Measurements from ENCODE around the gene BCAR1.
"Not testable (repeated sequence)": the region's sequence is repeated elsewhere in the genome, so short reads cannot be mapped to it uniquely, and the experiment has no call there.

Gene BCAR1

GRCh38 chr16:75206749-75207451 lies 44.5 kb downstream of the BCAR1 start, which contains the start of gene CTRB2:
CTRB2 (minus strand) TSS chr16:75207161; CDS start chr16:75207141, 20 bp downstream.
- Histone ChIP-seq H3K9ac (ENCODE audit: low read depth, low read length) (no peak within 1 kb of the TSS), H3K9me3 (ENCODE audit: control insufficient read depth, insufficient read depth, low read length) (no peaks in the 10 kb centered on the region; the same call in 1 of the 2 replicates), H3K36me3 (ENCODE audit: insufficient read depth, low read length) (no peaks in the 10 kb centered on the region), H3K4me1 (ENCODE audit: insufficient read depth, low read length) (peaks cover 3% of the 10 kb centered on the region; the same call in 1 of the 2 replicates)

- H3K9me3 ChIP-seq (ENCODE audit: control insufficient read depth, insufficient read depth, low read length); H3K4me1 ChIP-seq (ENCODE audit: insufficient read depth, low read length); H3K36me3 ChIP-seq (ENCODE audit: insufficient read depth, low read length); H3K9ac ChIP-seq (ENCODE audit: low read depth, low read length): not testable (repeated sequence)
Observed at GRCh38 chr16:75205961-75206748, 45.3 kb downstream of the BCAR1 start.

GRCh38 chr16:75205438-75205837 lies 46.0 kb downstream of the BCAR1 start:
- H3K36me3 ChIP-seq (ENCODE audit: insufficient read depth, low read length): not testable (repeated sequence)

GRCh38 chr16:75204905-75205304 lies 46.5 kb downstream of the BCAR1 start:
- not testable (repeated sequence) for H3K4me1 ChIP-seq (ENCODE audit: insufficient read depth, low read length); H3K9me3 ChIP-seq (ENCODE audit: control insufficient read depth, insufficient read depth, low read length); H3K36me3 ChIP-seq (ENCODE audit: insufficient read depth, low read length); H3K9ac ChIP-seq (ENCODE audit: low read depth, low read length)

More at GRCh38 chr16:75205438-75205837, 46.0 kb downstream of the BCAR1 start:
- H3K9me3 ChIP-seq (ENCODE audit: control insufficient read depth, insufficient read depth, low read length); H3K9ac ChIP-seq (ENCODE audit: low read depth, low read length); H3K4me1 ChIP-seq (ENCODE audit: insufficient read depth, low read length): not testable (repeated sequence)

- Histone ChIP-seq H3K9ac (ENCODE audit: low read depth, low read length) (no peak overlapping the region), H3K9me3 (ENCODE audit: control insufficient read depth, insufficient read depth, low read length) (no peaks in the 10 kb centered on the region; the same call in 1 of the 2 replicates), H3K36me3 (ENCODE audit: insufficient read depth, low read length) (no peaks in the 10 kb centered on the region), H3K4me1 (ENCODE audit: insufficient read depth, low read length) (peaks cover 3% of the 10 kb centered on the region; the same call in 1 of the 2 replicates)
Observed at GRCh38 chr16:75204410-75204758, 47.0 kb downstream of the BCAR1 start.

GRCh38 chr16:75203667-75204409 lies 47.6 kb downstream of the BCAR1 start:
- Histone ChIP-seq H3K36me3 (ENCODE audit: insufficient read depth, low read length) (no peaks in the 10 kb centered on the region), H3K9ac (ENCODE audit: low read depth, low read length) (no peak overlapping the region), H3K4me1 (ENCODE audit: insufficient read depth, low read length) (peaks cover 3% of the 10 kb centered on the region; the same call in 1 of the 2 replicates), H3K9me3 (ENCODE audit: control insufficient read depth, insufficient read depth, low read length) (no peaks in the 10 kb centered on the region; the same call in 1 of the 2 replicates)

GRCh38 chr16:75203096-75203495 lies 48.3 kb downstream of the BCAR1 start:
- no peak overlapping the region for H3K9ac ChIP-seq (ENCODE audit: low read depth, low read length)
- peaks cover 3% of the 10 kb centered on the region; the same call in 1 of the 2 replicates for H3K4me1 ChIP-seq (ENCODE audit: insufficient read depth, low read length)
- H3K9me3 ChIP-seq (ENCODE audit: control insufficient read depth, insufficient read depth, low read length): no peaks in the 10 kb centered on the region; the same call in 1 of the 2 replicates
- no peaks in the 10 kb centered on the region for H3K36me3 ChIP-seq (ENCODE audit: insufficient read depth, low read length)

- no peak overlapping the region for H3K9ac ChIP-seq (ENCODE audit: low read depth, low read length)
- H3K9me3 ChIP-seq (ENCODE audit: control insufficient read depth, insufficient read depth, low read length): no peaks in the 10 kb centered on the region; the same call in 1 of the 2 replicates
- H3K4me1 ChIP-seq (ENCODE audit: insufficient read depth, low read length): peaks cover 3% of the 10 kb centered on the region; the same call in 1 of the 2 replicates
- no peaks in the 10 kb centered on the region for H3K36me3 ChIP-seq (ENCODE audit: insufficient read depth, low read length)
Observed at GRCh38 chr16:75202069-75202590, 49.3 kb downstream of the BCAR1 start.

GRCh38 chr16:75198135-75198600 lies 53.3 kb downstream of the BCAR1 start:
- no peaks in the 10 kb centered on the region for H3K36me3 ChIP-seq (ENCODE audit: insufficient read depth, low read length)
- H3K4me1 ChIP-seq (ENCODE audit: insufficient read depth, low read length): no peaks in the 10 kb centered on the region
- no peaks in the 10 kb centered on the region; the same call in 1 of the 2 replicates for H3K9me3 ChIP-seq (ENCODE audit: control insufficient read depth, insufficient read depth, low read length)
- H3K9ac ChIP-seq (ENCODE audit: low read depth, low read length): no peak overlapping the region

GRCh38 chr16:75197522-75198134 lies 53.8 kb downstream of the BCAR1 start:
- Histone ChIP-seq H3K9me3 (ENCODE audit: control insufficient read depth, insufficient read depth, low read length) (no peaks in the 10 kb centered on the region; the same call in 1 of the 2 replicates), H3K36me3 (ENCODE audit: insufficient read depth, low read length) (no peaks in the 10 kb centered on the region), H3K9ac (ENCODE audit: low read depth, low read length) (no peak overlapping the region), H3K4me1 (ENCODE audit: insufficient read depth, low read length) (no peaks in the 10 kb centered on the region)

- no peak overlapping the region for H3K9ac ChIP-seq (ENCODE audit: low read depth, low read length)
- no peaks in the 10 kb centered on the region for H3K36me3 ChIP-seq (ENCODE audit: insufficient read depth, low read length)
- H3K4me1 ChIP-seq (ENCODE audit: insufficient read depth, low read length): no peaks in the 10 kb centered on the region
- no peaks in the 10 kb centered on the region; the same call in 1 of the 2 replicates for H3K9me3 ChIP-seq (ENCODE audit: control insufficient read depth, insufficient read depth, low read length)
Observed at GRCh38 chr16:75196836-75197235, 54.6 kb downstream of the BCAR1 start.

GRCh38 chr16:75195811-75196790 lies 55.3 kb downstream of the BCAR1 start:
- no peaks in the 10 kb centered on the region for H3K36me3 ChIP-seq (ENCODE audit: insufficient read depth, low read length)
- no peaks in the 10 kb centered on the region; the same call in 1 of the 2 replicates for H3K9me3 ChIP-seq (ENCODE audit: control insufficient read depth, insufficient read depth, low read length)
- no peak overlapping the region for H3K9ac ChIP-seq (ENCODE audit: low read depth, low read length)
- no peaks in the 10 kb centered on the region for H3K4me1 ChIP-seq (ENCODE audit: insufficient read depth, low read length)

Data from ES-I3 (cell line).